ENCODE results near the gene ZNF474. TPM values are rescaled to one million over a fixed set of nuclear protein-coding genes. Genes with fewer than 3 reads are reported as not detected.

ZNF474 gene
- total and polyA plus RNA-seq, 4 donors = 0.03 to 0.25 (median 0.23) TPM; not detected in 1

DNA sequence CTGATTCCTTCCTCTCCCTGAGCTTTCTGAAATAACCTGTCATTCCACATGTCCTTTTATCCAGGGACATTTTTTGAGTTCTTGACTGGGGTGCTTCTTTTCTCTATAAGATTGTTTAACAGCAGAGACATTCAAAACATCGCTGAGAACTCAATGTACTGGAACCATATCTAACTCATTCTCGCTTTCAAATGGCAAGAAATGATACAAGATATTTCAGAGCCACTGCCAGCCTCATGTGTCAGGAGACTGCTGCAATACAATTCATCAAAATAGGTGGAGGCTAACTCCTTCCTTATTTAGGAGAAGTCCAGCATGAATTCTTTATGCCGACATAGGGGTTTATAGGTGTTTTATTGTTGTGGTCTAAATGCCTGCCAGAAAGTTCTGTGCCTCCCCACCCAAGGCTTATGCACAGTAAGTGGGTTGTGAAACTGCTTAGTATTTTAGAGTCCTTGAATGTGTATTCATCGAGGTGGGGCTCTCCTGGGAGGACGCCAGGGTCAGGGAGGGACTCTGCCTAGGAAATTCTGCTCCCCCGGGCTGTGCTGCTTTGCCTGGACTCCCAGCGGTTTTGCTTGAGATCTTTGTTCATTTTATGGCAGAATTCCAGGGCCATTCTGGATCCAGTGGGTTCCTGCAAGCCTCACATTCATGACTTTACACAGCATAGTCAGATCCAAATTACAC, 53.9 kb downstream of the ZNF474 start:
- Histone ChIP-seq H3K4me1 (ENCODE audit: control insufficient read depth in 4 of 4, insufficient read depth in 4 of 4, low read length in 3 of 4) (no peaks in the 10 kb centered on the region), H3K9ac (ENCODE audit: low read depth in 1 of 2, low read length in 2 of 2) (no peak overlapping the region), H3K27me3 (ENCODE audit: control insufficient read depth in 4 of 4, insufficient read depth in 4 of 4, low read length in 3 of 4) (no peaks in the 10 kb centered on the region), H3K27ac (ENCODE audit: low read depth in 1 of 2, low read length in 2 of 2) (no peak overlapping the region), H3K4me3 (ENCODE audit: low read depth in 1 of 3, low read length in 3 of 3) (no peak overlapping the region), H3K9me3 (ENCODE audit: control insufficient read depth in 4 of 4, low read length in 3 of 4) (no peaks in the 10 kb centered on the region), H3K36me3 (ENCODE audit: control insufficient read depth in 4 of 4, insufficient read depth in 3 of 4, low read depth in 1 of 4, low read length in 3 of 4) (no peaks in the 10 kb centered on the region)
- DNase-seq (ENCODE audit: low spot score) = no peak
- TF ChIP-seq, protein P1, sequence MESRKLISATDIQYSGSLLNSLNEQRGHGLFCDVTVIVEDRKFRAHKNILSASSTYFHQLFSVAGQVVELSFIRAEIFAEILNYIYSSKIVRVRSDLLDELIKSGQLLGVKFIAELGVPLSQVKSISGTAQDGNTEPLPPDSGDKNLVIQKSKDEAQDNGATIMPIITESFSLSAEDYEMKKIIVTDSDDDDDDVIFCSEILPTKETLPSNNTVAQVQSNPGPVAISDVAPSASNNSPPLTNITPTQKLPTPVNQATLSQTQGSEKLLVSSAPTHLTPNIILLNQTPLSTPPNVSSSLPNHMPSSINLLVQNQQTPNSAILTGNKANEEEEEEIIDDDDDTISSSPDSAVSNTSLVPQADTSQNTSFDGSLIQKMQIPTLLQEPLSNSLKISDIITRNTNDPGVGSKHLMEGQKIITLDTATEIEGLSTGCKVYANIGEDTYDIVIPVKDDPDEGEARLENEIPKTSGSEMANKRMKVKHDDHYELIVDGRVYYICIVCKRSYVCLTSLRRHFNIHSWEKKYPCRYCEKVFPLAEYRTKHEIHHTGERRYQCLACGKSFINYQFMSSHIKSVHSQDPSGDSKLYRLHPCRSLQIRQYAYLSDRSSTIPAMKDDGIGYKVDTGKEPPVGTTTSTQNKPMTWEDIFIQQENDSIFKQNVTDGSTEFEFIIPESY (IDR thresholded peaks at IDR 0.05) = no peak
- TF ChIP-seq, protein P2, sequence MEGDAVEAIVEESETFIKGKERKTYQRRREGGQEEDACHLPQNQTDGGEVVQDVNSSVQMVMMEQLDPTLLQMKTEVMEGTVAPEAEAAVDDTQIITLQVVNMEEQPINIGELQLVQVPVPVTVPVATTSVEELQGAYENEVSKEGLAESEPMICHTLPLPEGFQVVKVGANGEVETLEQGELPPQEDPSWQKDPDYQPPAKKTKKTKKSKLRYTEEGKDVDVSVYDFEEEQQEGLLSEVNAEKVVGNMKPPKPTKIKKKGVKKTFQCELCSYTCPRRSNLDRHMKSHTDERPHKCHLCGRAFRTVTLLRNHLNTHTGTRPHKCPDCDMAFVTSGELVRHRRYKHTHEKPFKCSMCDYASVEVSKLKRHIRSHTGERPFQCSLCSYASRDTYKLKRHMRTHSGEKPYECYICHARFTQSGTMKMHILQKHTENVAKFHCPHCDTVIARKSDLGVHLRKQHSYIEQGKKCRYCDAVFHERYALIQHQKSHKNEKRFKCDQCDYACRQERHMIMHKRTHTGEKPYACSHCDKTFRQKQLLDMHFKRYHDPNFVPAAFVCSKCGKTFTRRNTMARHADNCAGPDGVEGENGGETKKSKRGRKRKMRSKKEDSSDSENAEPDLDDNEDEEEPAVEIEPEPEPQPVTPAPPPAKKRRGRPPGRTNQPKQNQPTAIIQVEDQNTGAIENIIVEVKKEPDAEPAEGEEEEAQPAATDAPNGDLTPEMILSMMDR (IDR thresholded peaks at IDR 0.05; ENCODE audit: low read depth, low read length, missing input control) = no peak
- no peak for TF ChIP-seq NR2F2 (IDR thresholded peaks at IDR 0.05)
- no peak for TF ChIP-seq MAX (IDR thresholded peaks at IDR 0.05)
- no peak for TF ChIP-seq HNF4G (IDR thresholded peaks at IDR 0.05)
- no peak for TF ChIP-seq TAF1 (conservative IDR thresholded peaks at IDR 0.05)
- TF ChIP-seq, protein P3, sequence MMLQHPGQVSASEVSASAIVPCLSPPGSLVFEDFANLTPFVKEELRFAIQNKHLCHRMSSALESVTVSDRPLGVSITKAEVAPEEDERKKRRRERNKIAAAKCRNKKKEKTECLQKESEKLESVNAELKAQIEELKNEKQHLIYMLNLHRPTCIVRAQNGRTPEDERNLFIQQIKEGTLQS (IDR thresholded peaks at IDR 0.05) = no peak
- TF ChIP-seq EGR1 (IDR thresholded peaks at IDR 0.05; ENCODE audit: low read depth in 2 of 2) = no peak
- no peak for TF ChIP-seq RXRA (IDR thresholded peaks at IDR 0.05)
- TF ChIP-seq, protein P4, sequence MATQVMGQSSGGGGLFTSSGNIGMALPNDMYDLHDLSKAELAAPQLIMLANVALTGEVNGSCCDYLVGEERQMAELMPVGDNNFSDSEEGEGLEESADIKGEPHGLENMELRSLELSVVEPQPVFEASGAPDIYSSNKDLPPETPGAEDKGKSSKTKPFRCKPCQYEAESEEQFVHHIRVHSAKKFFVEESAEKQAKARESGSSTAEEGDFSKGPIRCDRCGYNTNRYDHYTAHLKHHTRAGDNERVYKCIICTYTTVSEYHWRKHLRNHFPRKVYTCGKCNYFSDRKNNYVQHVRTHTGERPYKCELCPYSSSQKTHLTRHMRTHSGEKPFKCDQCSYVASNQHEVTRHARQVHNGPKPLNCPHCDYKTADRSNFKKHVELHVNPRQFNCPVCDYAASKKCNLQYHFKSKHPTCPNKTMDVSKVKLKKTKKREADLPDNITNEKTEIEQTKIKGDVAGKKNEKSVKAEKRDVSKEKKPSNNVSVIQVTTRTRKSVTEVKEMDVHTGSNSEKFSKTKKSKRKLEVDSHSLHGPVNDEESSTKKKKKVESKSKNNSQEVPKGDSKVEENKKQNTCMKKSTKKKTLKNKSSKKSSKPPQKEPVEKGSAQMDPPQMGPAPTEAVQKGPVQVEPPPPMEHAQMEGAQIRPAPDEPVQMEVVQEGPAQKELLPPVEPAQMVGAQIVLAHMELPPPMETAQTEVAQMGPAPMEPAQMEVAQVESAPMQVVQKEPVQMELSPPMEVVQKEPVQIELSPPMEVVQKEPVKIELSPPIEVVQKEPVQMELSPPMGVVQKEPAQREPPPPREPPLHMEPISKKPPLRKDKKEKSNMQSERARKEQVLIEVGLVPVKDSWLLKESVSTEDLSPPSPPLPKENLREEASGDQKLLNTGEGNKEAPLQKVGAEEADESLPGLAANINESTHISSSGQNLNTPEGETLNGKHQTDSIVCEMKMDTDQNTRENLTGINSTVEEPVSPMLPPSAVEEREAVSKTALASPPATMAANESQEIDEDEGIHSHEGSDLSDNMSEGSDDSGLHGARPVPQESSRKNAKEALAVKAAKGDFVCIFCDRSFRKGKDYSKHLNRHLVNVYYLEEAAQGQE (IDR thresholded peaks at IDR 0.05) = no peak
- no peak for TF ChIP-seq GABPA (IDR thresholded peaks at IDR 0.05 in 1 of 2, conservative IDR thresholded peaks at IDR 0.05 in 1 of 2)
- TF ChIP-seq FOXA1 (IDR thresholded peaks at IDR 0.05) = no peak
- no peak for TF ChIP-seq HNF4A (conservative IDR thresholded peaks at IDR 0.05)
- no peak for TF ChIP-seq YY1 (IDR thresholded peaks at IDR 0.05)
- TF ChIP-seq FOXA2 (IDR thresholded peaks at IDR 0.05) = no peak
- TF ChIP-seq SP1 (IDR thresholded peaks at IDR 0.05) = no peak
- 57% methylated on average over 7 of the region's 7 CpGs for WGBS

Measured in liver (tissue), 9 donors.